HUES64 (cell line): ENCODE results near the gene TMEM121.

Experiments
- H3K27ac ChIP-seq: 2 replicates; pipeline ENCODE4 v1.7.0; 2013; ENCODE audit warnings: low read depth, low read length, inconsistent platforms
- H3K27me3 ChIP-seq: 2 replicates; pipeline ENCODE4 v1.6.1; 2013; ENCODE audit warnings: mild to moderate bottlenecking, low read length; ENCODE audit not compliant: insufficient read depth
- H3K36me3 ChIP-seq: 2 replicates; pipeline ENCODE4 v1.6.1; 2013; ENCODE audit warnings: mild to moderate bottlenecking, low read length; ENCODE audit not compliant: insufficient read depth
- H3K4me1 ChIP-seq: 2 replicates; pipeline ENCODE4 v1.6.1; 2013; ENCODE audit warnings: mild to moderate bottlenecking, low read length, moderate library complexity; ENCODE audit not compliant: insufficient read depth
- H3K4me3 ChIP-seq: 2 replicates; pipeline ENCODE4 v1.5.1; 2013; ENCODE audit warnings: mild to moderate bottlenecking, low read length, moderate library complexity
- H3K9ac ChIP-seq: 2 replicates; pipeline ENCODE4 v1.6.1; 2013; ENCODE audit warnings: mild to moderate bottlenecking, low read depth, low read length
- H3K9me3 ChIP-seq: 2 replicates; pipeline ENCODE4 v1.6.1; 2013; ENCODE audit warnings: low read depth, low read length; ENCODE audit not compliant: insufficient read depth
- WGBS: fragments of 150-250, 120-280 bp; methylation state at CpG from one replicate; pipeline ENCODE4 v1.1.7; 2013; ENCODE audit warnings: missing lambda C conversion rate; 5-methylcytosine and 5-hydroxymethylcytosine counted together

The TMEM121 gene

GRCh38 chr14:105531894-105532623 lies 5.7 kb downstream of the TMEM121 start:
- Histone ChIP-seq H3K4me3 (no peak overlapping the region), H3K27ac (no peak overlapping the region), H3K4me1 (no peaks in the 10 kb centered on the region), H3K36me3 (no peaks in the 10 kb centered on the region), H3K9ac (no peak overlapping the region), H3K27me3 (peaks cover 19% of the 10 kb centered on the region), H3K9me3 (peaks cover 11% of the 10 kb centered on the region; the same call in 1 of the 2 replicates)
- 87% methylated on average over 19 of the region's 19 CpGs for WGBS

DNA sequence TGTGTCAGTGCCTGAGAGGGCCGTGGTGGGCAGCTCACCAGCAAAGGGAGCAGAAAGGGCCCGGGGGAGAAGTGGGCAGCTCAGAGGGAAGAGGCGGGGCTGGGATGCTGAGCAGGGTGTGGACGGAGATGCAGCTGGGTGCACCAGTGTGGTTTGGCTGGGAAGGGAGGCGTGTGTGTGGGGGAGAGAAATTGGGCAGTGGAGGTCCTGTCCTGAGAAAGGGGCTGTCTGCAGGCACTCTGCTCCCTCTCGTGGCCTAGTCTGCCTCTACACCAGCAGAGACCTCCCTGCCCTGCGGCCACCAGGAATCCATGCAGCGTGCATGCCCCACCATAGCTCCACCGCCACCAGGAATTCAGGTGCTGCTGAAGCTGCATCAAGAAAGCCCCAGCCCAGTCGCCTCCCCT lies 6.4 kb downstream of the TMEM121 start:
- no peak overlapping the region for H3K27ac ChIP-seq
- peaks cover 12% of the 10 kb centered on the region; the same call in 1 of the 2 replicates for H3K9me3 ChIP-seq
- H3K9ac ChIP-seq = no peak overlapping the region
- no peak overlapping the region for H3K4me3 ChIP-seq
- no peaks in the 10 kb centered on the region for H3K4me1 ChIP-seq
- H3K27me3 ChIP-seq = peaks cover 12% of the 10 kb centered on the region
- 55% methylated on average over 10 of the region's 10 CpGs for WGBS
- no peaks in the 10 kb centered on the region for H3K36me3 ChIP-seq

- Histone ChIP-seq H3K27ac (no peak overlapping the region), H3K9ac (no peak overlapping the region), H3K4me1 (no peaks in the 10 kb centered on the region), H3K9me3 (peaks cover 15% of the 10 kb centered on the region; the same call in 1 of the 2 replicates), H3K27me3 (peaks cover 6% of the 10 kb centered on the region), H3K4me3 (no peak overlapping the region), H3K36me3 (no peaks in the 10 kb centered on the region)
- 75% methylated on average over 9 of the region's 9 CpGs for WGBS
Observed at GRCh38 chr14:105533391-105533790, 7.0 kb downstream of the TMEM121 start.

DNA sequence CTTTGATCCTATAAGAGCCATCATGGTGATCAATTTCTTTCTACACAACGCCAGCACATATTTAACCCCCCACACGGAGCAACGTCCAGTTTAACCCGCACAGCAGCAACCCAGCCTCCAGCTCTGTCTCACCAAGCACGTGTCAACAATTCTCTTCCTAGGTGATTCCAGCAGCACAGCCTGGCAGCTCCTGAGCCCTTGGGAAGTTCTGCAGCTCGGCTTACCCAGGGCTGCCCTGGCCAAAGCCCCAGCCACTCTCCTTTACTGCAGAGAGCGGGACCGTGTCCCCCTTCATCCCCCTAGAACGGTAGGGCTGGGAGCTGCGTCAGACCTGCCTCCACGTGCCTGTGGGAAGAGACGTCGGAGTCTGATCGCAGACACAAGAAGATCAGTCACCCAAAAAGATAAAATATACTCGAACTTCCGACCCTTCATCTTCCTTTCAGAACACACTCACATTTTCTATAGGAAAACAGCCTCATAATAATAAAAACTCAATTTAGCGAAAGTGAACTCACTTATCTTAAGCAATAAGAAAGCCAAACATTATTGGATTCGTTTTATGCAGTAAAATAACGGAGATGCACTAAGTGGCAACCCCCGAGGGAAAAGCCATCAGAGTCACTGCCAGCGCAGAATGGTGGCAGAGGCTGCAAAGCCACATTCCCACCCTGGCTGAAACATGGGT lies 7.6 kb downstream of the TMEM121 start:
- H3K36me3 ChIP-seq = no peaks in the 10 kb centered on the region
- no peak overlapping the region for H3K4me3 ChIP-seq
- H3K9ac ChIP-seq = no peak overlapping the region
- H3K9me3 ChIP-seq = peaks cover 20% of the 10 kb centered on the region; the same call in 1 of the 2 replicates
- H3K27me3 ChIP-seq = peaks cover 3% of the 10 kb centered on the region
- no peak overlapping the region for H3K27ac ChIP-seq
- 70% methylated on average over 21 of the region's 21 CpGs for WGBS
- no peaks in the 10 kb centered on the region for H3K4me1 ChIP-seq

DNA sequence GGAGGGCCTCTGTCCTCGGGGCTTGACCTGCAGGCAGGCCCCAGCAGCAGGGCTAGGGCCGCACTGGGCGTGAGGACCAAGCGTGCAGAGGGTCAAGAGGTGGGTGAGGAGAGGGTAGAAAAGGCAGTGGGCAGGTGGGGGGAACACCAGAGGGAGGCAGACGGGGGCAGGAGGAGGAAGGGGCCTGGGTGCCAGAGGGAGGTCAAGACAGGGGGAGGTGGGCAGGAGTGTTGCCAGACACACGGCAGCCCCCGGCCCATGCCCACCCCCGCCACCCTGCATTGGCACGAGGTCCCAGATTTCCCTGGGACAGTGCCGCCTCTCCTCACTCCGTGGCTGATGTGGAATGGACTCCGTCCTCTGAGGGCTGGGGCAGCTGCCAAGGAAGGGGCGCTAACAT lies 8.2 kb downstream of the TMEM121 start:
- no peaks in the 10 kb centered on the region for H3K4me1 ChIP-seq
- H3K27ac ChIP-seq = no peak overlapping the region
- no peaks in the 10 kb centered on the region; the same call in 1 of the 2 replicates for H3K27me3 ChIP-seq
- 76% methylated on average over 13 of the region's 13 CpGs for WGBS
- H3K4me3 ChIP-seq = no peak overlapping the region
- H3K9me3 ChIP-seq = peaks cover 24% of the 10 kb centered on the region; the same call in 1 of the 2 replicates
- no peak overlapping the region for H3K9ac ChIP-seq
- no peaks in the 10 kb centered on the region for H3K36me3 ChIP-seq

GRCh38 chr14:105536051-105536450 lies 9.7 kb downstream of the TMEM121 start:
- H3K27me3 ChIP-seq = no peaks in the 10 kb centered on the region; the same call in 1 of the 2 replicates
- no peaks in the 10 kb centered on the region for H3K4me1 ChIP-seq
- H3K27ac ChIP-seq = no peak overlapping the region
- H3K4me3 ChIP-seq = no peak overlapping the region
- H3K36me3 ChIP-seq = no peaks in the 10 kb centered on the region
- peaks cover 27% of the 10 kb centered on the region; the same call in 1 of the 2 replicates for H3K9me3 ChIP-seq
- 82% methylated on average over 7 of the region's 7 CpGs for WGBS
- no peak overlapping the region for H3K9ac ChIP-seq

GRCh38 chr14:105536691-105537579 lies 10.6 kb downstream of the TMEM121 start:
- Histone ChIP-seq H3K27me3 (no peaks in the 10 kb centered on the region; the same call in 1 of the 2 replicates), H3K9ac (no peak overlapping the region), H3K36me3 (no peaks in the 10 kb centered on the region), H3K4me3 (no peak overlapping the region), H3K4me1 (no peaks in the 10 kb centered on the region), H3K27ac (no peak overlapping the region), H3K9me3 (peaks cover 33% of the 10 kb centered on the region)
- WGBS = 77% methylated on average over 34 of the region's 34 CpGs

DNA sequence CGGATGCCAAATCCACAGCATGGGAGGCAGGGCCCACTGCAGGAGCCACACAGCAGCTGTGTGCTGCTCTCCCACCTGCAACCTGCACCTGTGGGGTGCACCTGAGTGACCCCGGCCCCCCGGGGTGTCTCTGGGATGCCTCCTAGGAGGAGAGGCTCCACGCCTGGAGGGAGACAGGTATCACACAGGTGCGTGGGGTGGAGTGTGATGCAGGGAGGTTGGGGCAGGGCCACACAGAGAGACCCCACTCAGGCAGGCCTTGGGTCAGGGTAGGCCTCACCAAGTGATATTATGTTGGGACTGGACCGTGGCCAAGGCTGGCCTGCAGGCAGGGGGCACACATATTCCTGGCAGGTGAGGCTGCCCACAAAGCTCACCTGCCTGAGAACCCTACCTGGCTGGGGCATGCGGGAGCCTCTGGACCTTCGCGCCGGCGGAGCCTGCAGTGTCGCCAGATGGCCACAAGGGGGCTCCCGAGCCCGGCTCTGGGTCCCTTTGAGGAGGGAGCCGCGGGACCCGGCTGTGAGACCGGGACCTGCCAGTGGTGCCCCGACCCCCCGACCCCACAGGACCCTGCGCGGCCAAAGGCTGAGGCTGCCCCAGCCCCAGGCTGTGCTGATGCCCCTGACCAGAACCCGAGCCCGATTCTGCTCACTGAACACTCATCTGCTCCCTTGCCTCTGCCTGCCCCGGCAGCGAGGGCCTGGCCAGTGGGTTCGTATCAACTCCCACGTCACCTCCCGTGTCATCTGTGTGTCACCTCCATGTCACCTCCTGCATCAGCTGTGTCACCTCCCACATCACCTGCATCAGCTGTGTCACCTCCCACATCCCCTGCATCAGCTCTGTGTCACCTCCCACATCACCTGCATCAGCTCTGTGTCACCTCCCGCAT lies 11.4 kb downstream of the TMEM121 start:
- Histone ChIP-seq H3K9me3 (peaks cover 39% of the 10 kb centered on the region), H3K4me3 (no peak overlapping the region), H3K27ac (no peak overlapping the region), H3K36me3 (no peaks in the 10 kb centered on the region), H3K27me3 (no peaks in the 10 kb centered on the region; the same call in 1 of the 2 replicates), H3K4me1 (no peaks in the 10 kb centered on the region), H3K9ac (no peak overlapping the region)
- 34% methylated on average over 30 of the region's 30 CpGs for WGBS

DNA sequence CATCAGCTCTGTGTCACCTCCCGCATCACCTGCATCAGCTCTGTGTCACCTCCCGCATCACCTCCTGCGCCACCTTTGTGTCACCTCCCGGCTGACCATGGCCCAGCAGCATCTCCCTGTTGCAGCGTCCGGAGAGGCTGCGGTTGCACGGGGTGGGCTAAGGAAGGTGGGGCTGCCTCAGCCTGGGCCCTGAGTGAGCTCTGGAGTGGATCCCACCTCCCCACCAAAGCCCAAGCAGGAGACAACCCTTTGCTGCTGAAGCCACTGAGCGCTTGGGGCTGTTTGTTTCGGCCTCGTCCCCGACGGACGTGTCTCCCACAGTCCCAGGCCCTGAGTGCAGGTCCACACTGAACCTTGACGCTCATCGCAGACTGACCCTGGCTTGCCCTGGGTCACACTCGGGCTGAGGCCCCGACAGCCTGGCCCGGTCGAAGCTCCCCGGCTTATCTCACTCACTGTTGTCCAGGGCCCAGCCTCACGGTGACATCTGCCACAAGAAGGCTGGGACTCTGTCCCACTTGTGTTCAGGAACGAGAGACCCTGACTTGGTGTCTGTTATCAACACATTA lies 12.2 kb downstream of the TMEM121 start:
- H3K9me3 ChIP-seq = peaks cover 46% of the 10 kb centered on the region
- no peaks in the 10 kb centered on the region; the same call in 1 of the 2 replicates for H3K27me3 ChIP-seq
- 85% methylated on average over 23 of the region's 23 CpGs for WGBS

GRCh38 chr14:105540811-105541210 lies 14.4 kb downstream of the TMEM121 start:
- H3K36me3 ChIP-seq = no peaks in the 10 kb centered on the region
- no peak overlapping the region for H3K9ac ChIP-seq
- no peaks in the 10 kb centered on the region; the same call in 1 of the 2 replicates for H3K27me3 ChIP-seq
- no peak overlapping the region for H3K27ac ChIP-seq
- WGBS = 86% methylated on average over 9 of the region's 9 CpGs
- peaks cover 59% of the 10 kb centered on the region for H3K9me3 ChIP-seq
- H3K4me3 ChIP-seq = no peak overlapping the region
- H3K4me1 ChIP-seq = no peaks in the 10 kb centered on the region

More for the DNA sequence above, 12.2 kb downstream of the TMEM121 start:
- Histone ChIP-seq H3K9ac (no peak overlapping the region), H3K36me3 (no peaks in the 10 kb centered on the region), H3K4me1 (no peaks in the 10 kb centered on the region), H3K27ac (no peak overlapping the region), H3K4me3 (no peak overlapping the region)
